Measurements from ENCODE around the gene GNG5.

GNG5 gene

DNA sequence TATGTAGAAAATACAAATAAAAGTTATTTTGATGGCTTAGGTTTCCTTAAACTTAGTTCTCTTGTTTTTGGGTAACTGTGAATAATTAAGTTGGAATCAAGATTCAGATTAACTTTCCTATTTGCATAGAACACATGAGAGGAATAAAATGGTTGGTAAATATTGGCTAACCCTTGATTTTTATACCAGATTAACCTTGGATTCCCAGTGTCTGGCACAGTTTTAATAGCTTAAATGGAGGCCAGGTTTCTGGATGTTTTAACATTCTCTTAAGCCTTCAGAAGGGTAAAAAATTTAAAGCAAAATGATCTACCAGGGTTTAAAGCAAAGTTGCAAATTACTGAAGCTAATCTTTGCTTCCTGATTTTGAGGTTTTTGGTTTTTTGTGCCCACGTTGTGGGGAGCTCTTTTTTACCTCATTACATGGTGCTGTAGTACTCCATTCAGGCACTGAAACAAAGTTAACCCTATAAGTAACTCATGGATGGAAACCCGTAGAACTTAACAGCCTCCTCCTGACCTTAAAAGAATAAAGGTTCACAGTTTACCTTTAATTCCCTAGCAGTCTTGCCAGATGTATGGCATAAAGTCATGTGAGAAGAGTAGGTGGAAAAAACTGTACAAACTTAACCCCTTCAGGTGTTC is 8.6 kb downstream of the GNG5 start:
- Histone ChIP-seq H3K27ac (no peak overlapping the region), H3K27me3 (ENCODE audit: insufficient read depth, low read depth, severe bottlenecking) (no peaks in the 10 kb centered on the region), H3K4me3 (ENCODE audit: low read depth, low read length) (no peak overlapping the region), H3K36me3 (peaks cover 65% of the 10 kb centered on the region), H3K9me3 (ENCODE audit: severe bottlenecking) (no peaks in the 10 kb centered on the region)
- DNase-seq: no peak
- TF ChIP-seq, protein P1, sequence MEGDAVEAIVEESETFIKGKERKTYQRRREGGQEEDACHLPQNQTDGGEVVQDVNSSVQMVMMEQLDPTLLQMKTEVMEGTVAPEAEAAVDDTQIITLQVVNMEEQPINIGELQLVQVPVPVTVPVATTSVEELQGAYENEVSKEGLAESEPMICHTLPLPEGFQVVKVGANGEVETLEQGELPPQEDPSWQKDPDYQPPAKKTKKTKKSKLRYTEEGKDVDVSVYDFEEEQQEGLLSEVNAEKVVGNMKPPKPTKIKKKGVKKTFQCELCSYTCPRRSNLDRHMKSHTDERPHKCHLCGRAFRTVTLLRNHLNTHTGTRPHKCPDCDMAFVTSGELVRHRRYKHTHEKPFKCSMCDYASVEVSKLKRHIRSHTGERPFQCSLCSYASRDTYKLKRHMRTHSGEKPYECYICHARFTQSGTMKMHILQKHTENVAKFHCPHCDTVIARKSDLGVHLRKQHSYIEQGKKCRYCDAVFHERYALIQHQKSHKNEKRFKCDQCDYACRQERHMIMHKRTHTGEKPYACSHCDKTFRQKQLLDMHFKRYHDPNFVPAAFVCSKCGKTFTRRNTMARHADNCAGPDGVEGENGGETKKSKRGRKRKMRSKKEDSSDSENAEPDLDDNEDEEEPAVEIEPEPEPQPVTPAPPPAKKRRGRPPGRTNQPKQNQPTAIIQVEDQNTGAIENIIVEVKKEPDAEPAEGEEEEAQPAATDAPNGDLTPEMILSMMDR (IDR thresholded peaks at IDR 0.05; ENCODE audit: low read depth, low read length): no peak

DNA sequence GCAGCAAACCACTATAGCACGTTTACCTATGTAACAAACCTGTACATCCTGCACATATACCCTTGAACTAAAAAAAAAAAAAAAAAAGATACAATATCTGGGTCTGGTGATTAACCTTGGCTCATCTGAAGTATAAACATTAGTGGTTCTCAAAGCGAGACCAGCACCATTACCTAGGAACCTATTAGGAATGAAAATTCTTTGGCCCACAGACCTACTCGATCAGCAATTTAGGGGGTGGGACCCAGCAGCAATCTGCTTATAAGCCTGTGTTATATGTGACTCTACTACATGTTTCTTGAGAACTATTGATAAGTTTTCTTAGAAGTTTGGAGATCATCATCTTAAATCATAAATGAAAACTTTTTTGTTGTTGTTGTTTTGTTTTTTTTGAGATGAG is 9.9 kb downstream of the GNG5 start:
- no peak overlapping the region for H3K4me3 ChIP-seq (ENCODE audit: low read depth, low read length)
- peaks cover 62% of the 10 kb centered on the region for H3K36me3 ChIP-seq
- TF ChIP-seq, protein P1 (IDR thresholded peaks at IDR 0.05; ENCODE audit: low read depth, low read length): no peak
- H3K9me3 ChIP-seq (ENCODE audit: severe bottlenecking): no peaks in the 10 kb centered on the region
- no peaks in the 10 kb centered on the region for H3K27me3 ChIP-seq (ENCODE audit: insufficient read depth, low read depth, severe bottlenecking)
- H3K27ac ChIP-seq: no peak overlapping the region
- DNase-seq: no peak

DNA sequence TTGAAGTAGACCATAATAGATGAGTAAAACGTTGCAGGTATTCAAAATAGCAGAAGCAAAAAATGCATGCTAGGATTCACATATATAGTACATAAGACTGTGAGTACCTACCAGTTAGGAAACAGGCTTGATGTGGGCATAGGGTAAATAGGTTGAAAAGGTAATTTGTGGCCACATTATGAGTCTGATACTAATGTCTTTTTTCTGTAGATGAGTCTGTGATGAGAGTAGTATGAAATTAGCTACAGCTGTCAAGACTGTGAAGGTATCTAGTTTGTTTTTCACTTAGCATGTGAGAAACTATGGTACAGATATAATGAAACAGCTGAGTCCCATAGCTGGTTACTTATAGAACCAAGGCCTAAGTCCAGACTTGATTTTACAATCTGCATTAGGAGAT is 12.6 kb downstream of the GNG5 start:
- no peak overlapping the region for H3K4me3 ChIP-seq (ENCODE audit: low read depth, low read length)
- no peaks in the 10 kb centered on the region for H3K27me3 ChIP-seq (ENCODE audit: insufficient read depth, low read depth, severe bottlenecking)
- TF ChIP-seq, protein P1 (IDR thresholded peaks at IDR 0.05; ENCODE audit: low read depth, low read length): no peak
- H3K27ac ChIP-seq: no peak overlapping the region
- H3K36me3 ChIP-seq: peaks cover 60% of the 10 kb centered on the region
- no peak for DNase-seq
- no peaks in the 10 kb centered on the region for H3K9me3 ChIP-seq (ENCODE audit: severe bottlenecking)

DNA sequence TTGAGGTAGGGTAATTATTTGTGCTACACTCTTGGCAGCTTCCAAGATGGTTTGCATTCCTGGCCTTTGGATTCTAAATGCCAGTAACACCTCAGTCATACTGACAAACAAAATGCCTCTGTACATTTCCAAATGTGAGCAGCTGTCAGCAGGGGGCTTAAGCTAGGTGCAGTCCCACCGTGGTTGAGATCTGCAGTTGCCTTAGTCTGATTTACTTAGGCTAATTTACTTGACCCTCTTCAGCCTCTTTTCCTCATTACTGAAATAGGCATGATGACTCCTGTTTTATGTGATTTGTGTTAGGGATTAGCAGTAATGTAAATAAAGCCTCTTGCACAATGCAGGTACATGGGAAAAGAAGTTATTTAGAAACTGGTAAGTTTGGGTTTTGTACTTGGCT is 13.7 kb downstream of the GNG5 start:
- Histone ChIP-seq H3K27me3 (ENCODE audit: insufficient read depth, low read depth, severe bottlenecking) (no peaks in the 10 kb centered on the region), H3K4me3 (ENCODE audit: low read depth, low read length) (no peak overlapping the region), H3K27ac (no peak overlapping the region), H3K9me3 (ENCODE audit: severe bottlenecking) (no peaks in the 10 kb centered on the region), H3K36me3 (peaks cover 50% of the 10 kb centered on the region)
- TF ChIP-seq, protein P1 (IDR thresholded peaks at IDR 0.05; ENCODE audit: low read depth, low read length): peak; percentile 21; the same call in 1 of the 2 replicates
- peak; percentile 70 for DNase-seq

DNA sequence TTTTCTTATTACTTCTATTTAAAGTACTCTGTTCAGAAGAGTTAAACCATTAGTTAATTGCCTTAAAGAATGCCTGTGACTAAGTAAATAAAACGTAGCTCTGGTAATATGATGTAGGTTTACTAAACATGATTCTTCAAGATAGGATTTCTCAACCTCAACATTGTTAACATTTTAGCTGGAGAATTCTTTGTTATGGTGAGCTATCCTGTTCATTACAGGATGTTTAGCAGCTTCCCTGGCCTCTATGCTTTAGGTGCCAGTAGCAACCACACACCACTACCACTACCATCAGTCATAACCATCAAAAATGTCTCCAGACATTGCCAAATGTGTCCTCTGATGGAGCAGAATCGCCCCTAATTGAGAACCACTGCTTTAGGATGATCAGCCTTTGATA is 16.6 kb downstream of the GNG5 start:
- Histone ChIP-seq H3K27ac (no peak overlapping the region), H3K9me3 (ENCODE audit: severe bottlenecking) (no peaks in the 10 kb centered on the region), H3K36me3 (peaks cover 39% of the 10 kb centered on the region), H3K27me3 (ENCODE audit: insufficient read depth, low read depth, severe bottlenecking) (no peaks in the 10 kb centered on the region), H3K4me3 (ENCODE audit: low read depth, low read length) (no peak overlapping the region)
- no peak for DNase-seq
- TF ChIP-seq, protein P1 (IDR thresholded peaks at IDR 0.05; ENCODE audit: low read depth, low read length): no peak

DNA sequence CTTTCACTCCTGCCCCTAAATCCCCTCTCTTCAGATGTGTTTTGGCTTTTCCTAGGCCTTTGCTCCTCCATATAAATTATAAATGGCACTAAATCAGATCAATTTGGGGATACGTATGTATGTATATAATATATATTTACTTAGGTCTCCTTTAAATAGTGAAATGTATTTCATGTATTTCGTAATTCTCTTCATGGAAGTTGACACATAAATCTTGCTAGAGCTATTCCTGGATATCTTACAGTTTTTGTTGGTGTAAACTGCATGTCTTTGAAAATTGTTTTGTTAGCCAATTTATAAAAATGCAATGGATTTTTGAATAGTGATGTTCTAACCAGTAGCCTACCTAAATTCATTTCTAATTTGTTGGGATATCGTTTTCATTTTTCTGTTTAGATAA is 18.3 kb downstream of the GNG5 start:
- H3K27ac ChIP-seq: no peak overlapping the region
- no peaks in the 10 kb centered on the region for H3K9me3 ChIP-seq (ENCODE audit: severe bottlenecking)
- TF ChIP-seq, protein P1 (IDR thresholded peaks at IDR 0.05; ENCODE audit: low read depth, low read length): no peak
- no peak overlapping the region for H3K4me3 ChIP-seq (ENCODE audit: low read depth, low read length)
- H3K36me3 ChIP-seq: peaks cover 52% of the 10 kb centered on the region
- no peak for DNase-seq
- H3K27me3 ChIP-seq (ENCODE audit: insufficient read depth, low read depth, severe bottlenecking): no peaks in the 10 kb centered on the region

Measured in WERI-Rb-1 (cell line).